Hindlimb muscle (tissue), 1 donor: ENCODE measurements around the gene PAX2. TPM values are rescaled to one million over a fixed set of nuclear protein-coding genes. Genes with fewer than 3 reads are reported as not detected.

Experiments
- DNase-seq: peaks from one replicate; pipeline ENCODE4 v3.0.0-alpha.2; 2013
- polyA plus RNA-seq: library from polyadenylated mRNA; unstranded; fragments of 120-200 nt; gene quantifications from one replicate; pipeline ENCODE4 v1.2.1, GENCODE V29; 2013; ENCODE audit not compliant: insufficient read length

Gene PAX2
- polyA plus RNA-seq, 1 donor, result not detected

DNA sequence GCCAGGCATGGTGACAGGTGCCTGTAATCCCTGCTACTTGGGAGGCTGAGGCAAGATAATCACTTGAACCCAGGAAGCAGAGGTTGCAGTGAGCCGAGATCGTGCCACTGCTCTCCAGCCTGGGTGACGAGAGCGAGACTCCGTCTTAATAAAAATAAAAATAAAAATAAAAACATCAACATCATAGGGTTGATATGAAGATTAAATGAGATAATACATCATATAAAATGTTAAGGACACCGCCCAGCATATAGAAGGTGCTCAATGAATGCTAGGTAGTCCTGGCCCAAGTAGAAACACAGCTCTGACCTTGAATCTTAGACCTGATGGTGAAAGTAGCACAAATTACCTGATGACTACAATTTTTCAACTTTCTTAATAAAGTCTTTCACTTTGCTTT, 74.0 kb downstream of the PAX2 start:
- no peak for DNase-seq

DNA sequence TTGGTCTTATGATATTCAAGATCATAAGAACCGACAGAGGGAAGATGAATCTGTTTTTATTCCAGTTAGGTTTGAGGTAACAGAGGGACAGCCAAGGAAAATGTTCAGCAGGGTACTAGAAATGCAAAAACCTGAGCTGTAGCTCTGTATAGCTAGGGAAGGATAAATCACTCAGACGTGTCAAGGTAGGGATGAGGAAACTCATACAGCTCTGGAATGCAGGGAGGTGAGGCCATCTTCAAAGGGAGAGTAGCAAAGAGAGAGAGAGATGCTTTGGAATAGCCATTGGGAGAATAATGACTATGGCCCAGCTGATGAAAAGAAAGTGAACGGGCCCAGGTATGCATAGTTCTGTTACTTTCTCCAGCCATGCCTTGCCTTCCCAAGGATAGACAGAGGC, 77.8 kb downstream of the PAX2 start:
- no peak for DNase-seq

DNA sequence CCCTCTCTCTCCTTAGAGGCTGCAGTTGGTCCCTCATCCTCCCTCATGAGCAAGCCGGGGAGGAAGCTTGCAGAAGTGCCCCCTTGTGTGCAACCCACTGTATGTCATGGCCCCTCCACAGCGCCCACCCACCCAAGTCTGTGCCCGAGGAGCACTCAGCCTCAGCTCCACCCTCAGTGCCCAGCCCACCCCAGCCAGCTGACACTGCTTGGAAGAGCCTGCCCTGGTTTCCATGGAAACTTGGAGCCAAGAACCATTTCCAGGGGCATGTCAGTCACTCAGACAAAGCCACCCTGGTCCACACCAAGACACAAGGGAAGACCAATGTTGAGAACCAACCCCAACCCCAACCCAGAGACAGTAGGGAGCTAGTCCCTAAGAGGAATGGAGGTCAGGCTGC, 79.5 kb downstream of the PAX2 start:
- DNase-seq, result no peak

DNA sequence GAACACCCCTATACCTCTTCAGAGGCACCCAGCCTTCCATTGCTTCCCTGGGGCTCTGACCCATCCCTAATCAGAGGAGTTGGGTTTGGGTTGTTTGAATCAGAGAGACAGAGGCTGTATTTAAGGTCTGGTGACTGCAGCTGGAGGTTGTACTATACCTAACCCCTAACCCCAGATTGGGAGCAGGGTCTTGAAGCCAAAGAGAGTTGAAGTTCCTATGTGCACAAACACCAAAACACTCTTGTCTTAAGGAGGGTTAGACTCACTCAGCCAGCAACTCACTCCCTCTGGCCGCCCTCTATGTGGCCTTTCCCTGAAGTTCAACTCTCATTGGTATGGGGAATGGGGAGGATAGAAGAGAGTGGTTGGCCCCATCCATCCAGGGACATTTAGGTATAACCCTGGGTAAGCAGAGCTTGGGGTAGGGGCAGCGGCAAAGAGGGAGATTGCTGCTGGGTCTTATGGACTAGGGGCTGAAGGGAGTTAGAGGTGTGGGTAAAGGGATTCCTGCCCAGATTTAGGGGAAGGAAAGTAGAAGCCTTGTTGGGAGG, 80.0 kb downstream of the PAX2 start:
- DNase-seq, result no peak

DNA sequence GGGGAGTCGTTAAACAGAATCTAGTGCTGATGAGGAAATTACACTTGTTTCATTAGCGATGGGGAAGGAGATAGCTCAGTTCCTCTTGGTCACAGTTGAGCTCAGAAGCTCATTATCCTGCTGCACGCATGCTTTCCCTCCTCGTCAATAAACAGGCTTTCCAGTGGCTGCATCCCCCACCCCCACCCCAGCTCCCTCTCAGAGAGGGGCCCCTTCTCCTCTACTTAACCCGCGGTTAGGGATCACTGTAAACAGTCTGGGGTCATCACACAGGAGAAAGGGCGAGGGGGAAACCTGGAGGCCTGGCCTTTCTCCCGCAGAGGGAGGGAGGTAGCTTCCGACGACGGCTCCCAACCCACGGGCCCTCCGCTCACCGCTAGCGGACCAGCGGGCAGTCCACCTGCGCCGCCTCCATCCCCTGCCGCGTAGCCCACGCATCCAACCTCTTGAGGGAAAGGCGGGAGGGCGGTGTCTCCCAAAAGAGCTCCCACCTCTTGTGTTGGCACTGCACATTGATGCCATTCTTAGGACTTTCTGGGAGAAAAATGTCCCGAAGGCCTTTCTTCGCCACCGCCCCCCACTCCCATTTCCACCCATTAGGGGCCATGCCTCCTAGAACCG, 80.8 kb downstream of the PAX2 start:
- no peak for DNase-seq

DNA sequence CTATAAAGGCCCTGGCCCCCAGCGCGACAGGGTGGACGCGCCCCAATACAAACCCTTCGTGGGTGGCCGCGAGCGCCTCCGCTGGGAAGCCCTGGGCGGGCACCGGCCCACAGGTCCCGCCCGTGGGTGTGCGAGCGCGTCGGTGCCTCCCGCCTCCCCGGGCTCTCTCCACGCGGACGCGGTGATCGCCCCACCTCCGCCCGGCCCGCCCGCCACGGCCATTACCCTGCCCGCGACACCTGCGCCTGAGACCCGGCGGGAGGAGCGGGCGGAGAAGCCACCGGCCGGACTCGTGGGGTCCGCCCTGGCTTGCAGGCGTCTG, 81.2 kb downstream of the PAX2 start:
- no peak for DNase-seq

DNA sequence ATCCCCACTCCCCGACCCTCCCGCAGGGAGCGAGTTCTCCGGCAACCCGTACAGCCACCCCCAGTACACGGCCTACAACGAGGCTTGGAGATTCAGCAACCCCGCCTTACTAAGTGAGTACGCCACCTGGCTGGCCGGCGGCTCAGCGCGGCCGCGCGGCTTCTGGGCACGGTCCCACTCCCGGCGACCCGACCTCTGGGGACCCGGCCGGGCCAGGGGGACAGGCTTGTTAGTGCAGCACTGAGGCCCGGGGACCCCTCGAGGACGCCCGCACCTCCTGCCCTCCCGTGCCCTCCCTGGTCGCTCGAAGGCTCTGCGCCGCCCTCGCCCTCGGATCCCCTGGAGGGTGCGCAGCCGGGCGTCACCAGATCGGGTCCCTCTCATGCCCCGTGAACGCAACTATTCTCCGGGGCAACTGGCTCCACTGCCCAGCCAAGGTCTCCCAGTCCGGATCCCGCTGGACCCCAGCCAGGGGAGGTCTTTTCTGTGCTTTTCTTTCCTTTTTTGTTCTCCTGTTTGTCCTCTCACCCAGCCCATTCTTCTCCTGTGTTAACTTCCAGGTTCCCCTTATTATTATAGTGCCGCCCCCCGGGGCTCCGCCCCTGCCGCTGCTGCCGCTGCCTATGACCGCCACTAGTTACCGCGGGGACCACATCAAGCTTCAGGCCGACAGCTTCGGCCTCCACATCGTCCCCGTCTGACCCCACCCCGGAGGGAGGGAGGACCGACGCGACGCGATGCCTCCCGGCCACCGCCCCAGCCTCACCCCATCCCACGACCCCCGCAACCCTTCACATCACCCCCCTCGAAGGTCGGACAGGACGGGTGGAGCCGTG, 81.8 kb downstream of the PAX2 start:
- no peak for DNase-seq

DNA sequence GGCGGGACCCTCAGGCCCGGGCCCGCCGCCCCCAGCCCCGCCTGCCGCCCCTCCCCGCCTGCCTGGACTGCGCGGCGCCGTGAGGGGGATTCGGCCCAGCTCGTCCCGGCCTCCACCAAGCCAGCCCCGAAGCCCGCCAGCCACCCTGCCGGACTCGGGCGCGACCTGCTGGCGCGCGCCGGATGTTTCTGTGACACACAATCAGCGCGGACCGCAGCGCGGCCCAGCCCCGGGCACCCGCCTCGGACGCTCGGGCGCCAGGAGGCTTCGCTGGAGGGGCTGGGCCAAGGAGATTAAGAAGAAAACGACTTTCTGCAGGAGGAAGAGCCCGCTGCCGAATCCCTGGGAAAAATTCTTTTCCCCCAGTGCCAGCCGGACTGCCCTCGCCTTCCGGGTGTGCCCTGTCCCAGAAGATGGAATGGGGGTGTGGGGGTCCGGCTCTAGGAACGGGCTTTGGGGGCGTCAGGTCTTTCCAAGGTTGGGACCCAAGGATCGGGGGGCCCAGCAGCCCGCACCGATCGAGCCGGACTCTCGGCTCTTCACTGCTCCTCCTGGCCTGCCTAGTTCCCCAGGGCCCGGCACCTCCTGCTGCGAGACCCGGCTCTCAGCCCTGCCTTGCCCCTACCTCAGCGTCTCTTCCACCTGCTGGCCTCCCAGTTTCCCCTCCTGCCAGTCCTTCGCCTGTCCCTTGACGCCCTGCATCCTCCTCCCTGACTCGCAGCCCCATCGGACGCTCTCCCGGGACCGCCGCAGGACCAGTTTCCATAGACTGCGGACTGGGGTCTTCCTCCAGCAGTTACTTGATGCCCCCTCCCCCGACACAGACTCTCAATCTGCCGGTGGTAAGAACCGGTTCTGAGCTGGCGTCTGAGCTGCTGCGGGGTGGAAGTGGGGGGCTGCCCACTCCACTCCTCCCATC, 82.7 kb downstream of the PAX2 start:
- DNase-seq, result no peak

DNA sequence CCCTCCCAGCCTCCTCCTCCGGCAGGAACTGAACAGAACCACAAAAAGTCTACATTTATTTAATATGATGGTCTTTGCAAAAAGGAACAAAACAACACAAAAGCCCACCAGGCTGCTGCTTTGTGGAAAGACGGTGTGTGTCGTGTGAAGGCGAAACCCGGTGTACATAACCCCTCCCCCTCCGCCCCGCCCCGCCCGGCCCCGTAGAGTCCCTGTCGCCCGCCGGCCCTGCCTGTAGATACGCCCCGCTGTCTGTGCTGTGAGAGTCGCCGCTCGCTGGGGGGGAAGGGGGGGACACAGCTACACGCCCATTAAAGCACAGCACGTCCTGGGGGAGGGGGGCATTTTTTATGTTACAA, 83.3 kb downstream of the PAX2 start:
- DNase-seq, result no peak

DNA sequence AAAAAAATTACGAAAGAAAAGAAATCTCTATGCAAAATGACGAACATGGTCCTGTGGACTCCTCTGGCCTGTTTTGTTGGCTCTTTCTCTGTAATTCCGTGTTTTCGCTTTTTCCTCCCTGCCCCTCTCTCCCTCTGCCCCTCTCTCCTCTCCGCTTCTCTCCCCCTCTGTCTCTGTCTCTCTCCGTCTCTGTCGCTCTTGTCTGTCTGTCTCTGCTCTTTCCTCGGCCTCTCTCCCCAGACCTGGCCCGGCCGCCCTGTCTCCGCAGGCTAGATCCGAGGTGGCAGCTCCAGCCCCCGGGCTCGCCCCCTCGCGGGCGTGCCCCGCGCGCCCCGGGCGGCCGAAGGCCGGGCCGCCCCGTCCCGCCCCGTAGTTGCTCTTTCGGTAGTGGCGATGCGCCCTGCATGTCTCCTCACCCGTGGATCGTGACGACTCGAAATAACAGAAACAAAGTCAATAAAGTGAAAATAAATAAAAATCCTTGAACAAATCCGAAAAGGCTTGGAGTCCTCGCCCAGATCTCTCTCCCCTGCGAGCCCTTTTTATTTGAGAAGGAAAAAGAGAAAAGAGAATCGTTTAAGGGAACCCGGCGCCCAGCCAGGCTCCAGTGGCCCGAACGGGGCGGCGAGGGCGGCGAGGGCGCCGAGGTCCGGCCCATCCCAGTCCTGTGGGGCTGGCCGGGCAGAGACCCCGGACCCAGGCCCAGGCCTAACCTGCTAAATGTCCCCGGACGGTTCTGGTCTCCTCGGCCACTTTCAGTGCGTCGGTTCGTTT, 83.9 kb downstream of the PAX2 start:
- no peak for DNase-seq

DNA sequence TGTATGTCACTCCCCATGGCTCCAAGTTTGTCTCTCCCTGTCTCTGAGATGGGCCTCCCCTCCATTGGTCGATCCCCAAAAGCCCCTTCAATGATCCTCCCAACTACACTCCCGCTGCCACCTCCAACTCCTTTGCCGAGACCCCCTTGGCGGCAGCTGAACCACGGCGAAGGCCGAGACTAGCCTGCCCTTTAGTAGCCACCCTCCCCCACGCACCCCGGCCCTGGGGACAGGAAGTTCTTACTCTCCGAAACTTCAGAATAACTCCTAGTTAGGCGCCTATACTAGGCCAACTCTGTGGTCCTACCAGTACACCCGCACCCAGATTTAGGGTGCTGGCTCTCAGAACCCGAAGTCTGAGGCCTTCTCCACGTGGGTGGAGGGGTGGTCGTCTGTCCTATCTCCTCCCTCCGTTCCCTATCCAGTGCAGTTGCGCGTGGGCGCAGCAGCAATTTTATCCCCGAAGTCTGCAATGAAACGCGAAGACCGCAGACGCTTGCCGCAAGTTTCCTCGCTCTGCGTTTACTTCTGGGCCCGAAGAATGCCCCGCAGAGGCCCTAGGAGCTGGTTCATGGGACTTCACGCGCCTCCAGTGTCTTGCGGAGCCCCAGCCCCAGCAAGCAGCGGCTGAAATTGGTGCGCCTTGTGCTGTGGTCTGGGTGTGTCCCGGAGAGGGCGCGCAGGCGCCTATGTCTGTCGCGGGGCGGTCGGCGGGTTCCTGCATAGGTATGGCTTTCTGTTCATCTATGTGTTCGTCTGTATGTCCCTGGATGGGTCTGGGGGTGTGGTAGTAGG, 84.7 kb downstream of the PAX2 start:
- DNase-seq, result no peak

DNA sequence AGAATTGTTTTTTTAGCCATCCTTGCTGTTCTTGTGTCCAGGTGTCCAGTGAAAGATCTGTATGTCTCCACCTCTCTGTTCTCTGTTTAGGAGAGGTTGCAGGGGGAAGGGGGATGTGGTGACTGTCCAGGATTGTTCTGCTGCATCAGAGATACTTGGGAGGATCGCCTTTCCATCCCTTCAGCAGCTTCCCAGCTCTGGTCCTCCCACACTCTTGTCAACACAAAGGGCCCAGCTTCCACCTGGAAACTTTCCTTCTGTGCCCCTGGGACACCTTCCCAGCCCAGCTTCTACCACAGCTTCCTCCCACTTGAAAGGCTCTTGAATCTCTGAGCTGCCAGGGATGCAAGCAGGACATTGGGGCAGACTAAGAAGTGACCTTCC, 85.3 kb downstream of the PAX2 start:
- no peak for DNase-seq

DNA sequence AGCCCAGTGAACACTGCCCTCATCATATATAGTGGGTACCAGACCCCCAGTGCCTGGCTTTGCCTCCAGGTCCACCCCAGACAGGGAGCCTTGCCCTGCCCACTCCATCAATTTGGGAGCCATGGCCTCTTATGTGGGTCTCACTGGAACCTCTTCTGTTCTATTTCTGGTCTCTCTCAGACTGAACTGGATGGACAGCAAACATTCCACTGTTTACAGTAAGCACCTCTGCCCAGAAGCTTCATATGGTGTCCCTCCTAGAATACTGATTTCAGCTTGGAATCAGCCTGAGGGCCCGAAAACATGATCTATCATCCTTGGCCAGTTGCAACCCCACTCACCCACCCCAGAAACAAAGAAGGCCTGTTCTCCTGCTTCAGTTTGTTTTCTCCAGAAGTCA, 86.4 kb downstream of the PAX2 start:
- no peak for DNase-seq

DNA sequence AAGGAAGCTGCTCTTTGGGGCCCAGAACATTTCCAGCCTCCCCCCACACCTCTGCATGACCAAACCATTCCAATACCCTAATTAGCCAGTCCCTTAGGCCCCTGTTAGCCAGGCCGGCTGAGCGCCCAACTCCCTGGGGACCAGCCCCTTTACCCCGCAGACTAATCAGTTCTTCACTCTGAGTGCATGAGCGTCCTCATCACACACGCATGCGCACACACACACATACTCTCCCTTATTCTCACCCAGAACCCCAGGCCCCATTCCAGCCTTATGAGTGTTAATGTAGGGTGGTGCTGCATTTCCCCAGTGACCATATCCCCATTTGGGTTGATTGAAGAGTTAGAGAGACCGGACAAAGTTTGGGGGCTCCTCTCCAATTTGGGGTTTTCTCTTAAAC, 90.4 kb downstream of the PAX2 start:
- no peak for DNase-seq

DNA sequence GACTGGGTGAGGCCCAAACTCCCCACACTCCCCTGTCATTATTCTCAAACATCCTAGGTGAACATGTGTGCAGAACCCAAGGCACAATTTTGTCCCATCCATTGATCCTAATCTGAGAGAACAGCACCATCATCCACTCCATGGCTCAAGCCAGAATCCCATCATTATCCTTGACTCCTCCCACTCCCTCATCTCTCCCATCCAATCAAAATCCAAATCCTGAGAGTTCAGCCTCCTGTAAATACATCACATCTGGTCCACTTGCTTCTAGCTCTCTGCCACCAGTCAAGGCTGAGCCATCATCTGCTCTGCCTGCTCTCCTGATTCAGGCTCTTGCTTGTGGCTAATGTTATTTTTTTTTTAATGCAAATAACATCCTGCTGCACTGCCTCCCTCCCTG, 91.5 kb downstream of the PAX2 start:
- no peak for DNase-seq

DNA sequence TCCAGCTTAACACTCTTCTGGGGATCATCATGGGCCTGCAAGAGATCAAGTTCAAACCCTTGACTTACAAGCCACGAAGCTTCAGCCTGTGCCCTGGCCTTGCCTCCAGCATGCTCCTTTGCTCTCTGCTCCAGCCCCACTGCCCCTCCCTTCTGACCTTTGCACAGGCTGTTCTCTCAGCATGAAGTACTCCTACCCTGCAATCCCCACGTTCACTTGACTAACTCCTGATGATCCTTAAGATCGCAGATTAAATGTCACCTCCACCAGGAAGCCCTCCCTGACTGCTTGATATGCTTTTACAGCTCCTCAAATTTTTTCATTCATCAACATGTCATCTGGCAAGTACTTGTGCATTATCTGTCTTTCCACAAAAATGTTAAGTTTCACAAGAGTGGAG, 91.9 kb downstream of the PAX2 start:
- DNase-seq, result no peak

DNA sequence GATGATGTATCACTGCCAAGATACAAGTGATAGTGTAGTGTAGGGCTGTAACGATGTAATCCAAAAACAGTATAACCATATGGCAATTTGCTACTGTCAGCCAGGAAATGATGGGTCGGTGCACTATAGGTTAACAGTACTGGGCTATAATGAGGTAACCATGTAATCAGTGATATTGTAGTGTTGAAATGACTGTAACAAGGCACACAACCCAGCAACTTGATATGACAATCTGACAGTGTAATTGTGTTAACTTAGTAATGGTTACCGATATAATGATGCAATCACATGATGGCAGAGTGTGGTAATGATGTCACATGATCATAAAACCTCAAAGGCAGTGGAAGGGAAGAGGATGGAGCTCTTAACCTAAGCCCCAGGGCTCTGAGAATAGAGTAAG, 93.6 kb downstream of the PAX2 start:
- DNase-seq, result no peak

DNA sequence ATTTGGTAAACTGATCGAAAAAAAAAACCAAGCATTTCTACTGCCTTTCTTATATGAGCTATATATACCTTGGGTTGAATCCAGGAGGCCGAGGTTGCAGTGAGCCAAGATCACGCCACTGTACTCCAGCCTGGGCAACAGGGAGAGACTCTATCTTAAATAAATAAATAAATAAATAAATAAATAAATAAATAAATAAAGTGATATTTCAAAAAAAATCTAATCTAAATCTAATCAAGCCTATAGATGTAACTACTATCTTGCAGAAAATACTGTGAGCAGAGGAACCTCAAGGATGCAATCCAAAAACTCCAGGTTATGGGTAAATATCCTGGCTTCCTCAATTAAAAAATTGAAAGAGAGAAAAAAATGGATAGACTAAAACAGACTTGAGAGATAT, 96.1 kb downstream of the PAX2 start:
- DNase-seq, result no peak

DNA sequence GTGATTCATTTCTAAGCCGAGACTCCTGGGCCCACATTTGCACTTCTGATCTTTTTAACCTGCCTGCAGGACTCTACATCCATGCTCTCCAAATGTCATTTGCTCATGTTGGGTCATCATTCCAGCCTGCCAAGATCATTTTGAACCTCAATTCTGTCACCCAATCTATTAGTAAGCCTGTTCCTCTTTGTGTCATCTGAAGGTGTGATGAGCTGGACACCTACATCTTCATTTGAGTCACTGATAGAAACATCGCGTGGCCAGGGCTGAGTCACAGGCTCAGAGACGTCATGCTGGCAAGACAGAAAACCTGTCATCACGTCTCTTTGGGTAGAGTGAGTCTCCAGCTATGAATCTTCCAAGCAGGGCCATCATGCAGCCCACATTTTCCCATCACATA, 102.1 kb downstream of the PAX2 start:
- no peak for DNase-seq

DNA sequence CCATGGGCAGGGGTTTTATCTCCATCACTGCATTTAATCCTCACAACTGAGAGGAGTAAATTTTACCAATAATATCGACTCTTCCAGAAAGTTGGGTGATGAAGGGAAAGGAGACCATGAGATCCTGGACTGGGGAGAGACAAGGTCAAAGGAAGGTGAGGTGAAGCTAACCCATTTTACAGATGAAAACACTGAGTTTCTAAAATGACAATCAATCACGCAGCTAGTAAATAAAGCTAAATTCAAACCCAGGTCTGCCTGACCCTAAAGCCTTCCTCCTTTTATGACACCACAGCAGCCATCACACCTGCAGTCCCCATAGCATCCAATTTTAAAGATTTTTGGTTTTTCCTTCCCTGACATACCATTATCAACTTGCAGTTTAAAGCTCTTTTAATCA, 103.4 kb downstream of the PAX2 start:
- DNase-seq, result no peak

DNA sequence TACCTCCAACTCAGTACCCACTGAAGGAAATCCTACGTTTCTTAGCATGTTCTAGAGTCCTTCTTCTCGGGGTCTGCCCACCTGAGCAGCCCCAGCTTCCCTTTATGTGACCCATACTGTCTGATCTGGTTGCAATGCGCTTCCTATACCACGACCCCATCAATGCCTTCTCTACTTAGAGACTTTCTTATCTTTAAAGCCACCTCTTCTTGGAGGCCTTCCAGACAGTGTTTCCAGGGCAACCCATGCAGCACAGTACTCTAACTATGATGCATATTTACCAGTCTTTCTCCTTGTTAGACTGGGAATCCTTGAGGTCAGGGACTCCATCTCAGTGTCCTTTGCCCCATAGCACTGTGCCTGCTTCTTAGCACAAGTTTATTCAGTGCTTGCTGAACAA, 112.9 kb downstream of the PAX2 start:
- no peak for DNase-seq
